Nephron (organoid): ENCODE measurements around the gene NDRG2.
A peak's percentile ranks its signal among the peaks of the same experiment; 100 is the strongest.
"Not testable (repeated sequence)": the region's sequence is repeated elsewhere in the genome, so short reads cannot be mapped to it uniquely, and the experiment has no call there.

Experiments
- H3K27ac Mint-ChIP-seq, 3 experiments: 2 replicates each; pipeline ENCODE4 v1.8.0; 2020; ENCODE audit warnings: mixed read lengths in 3 of 3, mild to moderate bottlenecking in 2 of 3, moderate library complexity in 1 of 3
- H3K27me3 Mint-ChIP-seq: 2 replicates; pipeline ENCODE4 v1.8.0; 2021; ENCODE audit warnings: low read depth, mild to moderate bottlenecking, moderate library complexity, mixed read lengths
- H3K36me3 Mint-ChIP-seq: 2 replicates; pipeline ENCODE4 v1.8.0; 2020; ENCODE audit warnings: low read depth, mixed read lengths
- H3K4me1 Mint-ChIP-seq: 2 replicates; pipeline ENCODE4 v1.8.0; 2020; ENCODE audit warnings: mixed read lengths
- H3K4me3 Mint-ChIP-seq, 3 experiments: 2 replicates each; pipeline ENCODE4 v1.8.0; 2020; ENCODE audit warnings: mild to moderate bottlenecking in 3 of 3, mixed read lengths in 3 of 3, moderate library complexity in 2 of 3
- H3K9me3 Mint-ChIP-seq: 2 replicates; pipeline ENCODE4 v1.8.0; 2020; ENCODE audit warnings: mixed read lengths
- CTCF ChIP-seq, 3 experiments: fragments of 200-600 bp; sonication (generic); IDR thresholded peaks; one replicate each; pipeline ENCODE4 v1.5.0; 2021; ENCODE audit warnings: antibody characterized with exemption in 3 of 3; ENCODE audit not compliant: unreplicated experiment in 3 of 3

NDRG2 gene

GRCh38 chr14:21016413-21017190 is 8.3 kb downstream of the NDRG2 start:
- Mint-ChIP-seq H3K4me1 (peaks cover 14% of the 10 kb centered on the region), H3K27me3 (peaks cover 3% of the 10 kb centered on the region), H3K36me3 (peaks cover 39% of the 10 kb centered on the region), H3K27ac (no peak overlapping the region), H3K9me3 (no peaks in the 10 kb centered on the region), H3K4me3 (no peak overlapping the region)
- no peak for TF ChIP-seq CTCF (IDR thresholded peaks at IDR 0.05; ENCODE audit: unreplicated experiment in 3 of 3)

- H3K36me3 Mint-ChIP-seq, result peaks cover 26% of the 10 kb centered on the region
- no peak for TF ChIP-seq CTCF (IDR thresholded peaks at IDR 0.05; ENCODE audit: unreplicated experiment in 3 of 3)
- peaks cover 14% of the 10 kb centered on the region for H3K4me1 Mint-ChIP-seq
- H3K9me3 Mint-ChIP-seq, result no peaks in the 10 kb centered on the region
- peak overlapping the region in 1 of 3 experiments; percentile 23 for H3K27ac Mint-ChIP-seq
- H3K4me3 Mint-ChIP-seq, result no peak overlapping the region
- peaks cover 3% of the 10 kb centered on the region for H3K27me3 Mint-ChIP-seq
These were observed 9.5 kb downstream of the NDRG2 start for GRCh38 chr14:21015312-21015711.

- H3K4me3 Mint-ChIP-seq, result no peak overlapping the region
- peaks cover 26% of the 10 kb centered on the region for H3K36me3 Mint-ChIP-seq
- H3K9me3 Mint-ChIP-seq, result no peaks in the 10 kb centered on the region
- H3K27me3 Mint-ChIP-seq, result peaks cover 3% of the 10 kb centered on the region
- peak overlapping the region; percentile 2 to 56 (median 6) for H3K27ac Mint-ChIP-seq
- peaks cover 14% of the 10 kb centered on the region for H3K4me1 Mint-ChIP-seq
- peak; percentile 88 to 92 (median 89) for TF ChIP-seq CTCF (IDR thresholded peaks at IDR 0.05; ENCODE audit: unreplicated experiment in 3 of 3)
These were observed 10.1 kb downstream of the NDRG2 start for GRCh38 chr14:21014761-21015190.

GRCh38 chr14:21011136-21011535 is 13.7 kb downstream of the NDRG2 start:
- no peak for TF ChIP-seq CTCF (IDR thresholded peaks at IDR 0.05; ENCODE audit: unreplicated experiment in 3 of 3)
- H3K27me3 Mint-ChIP-seq, result no peaks in the 10 kb centered on the region
- peak overlapping the region; percentile 2 to 79 (median 62) for H3K27ac Mint-ChIP-seq
- H3K36me3 Mint-ChIP-seq, result no peaks in the 10 kb centered on the region
- no peaks in the 10 kb centered on the region for H3K9me3 Mint-ChIP-seq
- peaks cover 22% of the 10 kb centered on the region for H3K4me1 Mint-ChIP-seq
- no peak overlapping the region for H3K4me3 Mint-ChIP-seq

DNA sequence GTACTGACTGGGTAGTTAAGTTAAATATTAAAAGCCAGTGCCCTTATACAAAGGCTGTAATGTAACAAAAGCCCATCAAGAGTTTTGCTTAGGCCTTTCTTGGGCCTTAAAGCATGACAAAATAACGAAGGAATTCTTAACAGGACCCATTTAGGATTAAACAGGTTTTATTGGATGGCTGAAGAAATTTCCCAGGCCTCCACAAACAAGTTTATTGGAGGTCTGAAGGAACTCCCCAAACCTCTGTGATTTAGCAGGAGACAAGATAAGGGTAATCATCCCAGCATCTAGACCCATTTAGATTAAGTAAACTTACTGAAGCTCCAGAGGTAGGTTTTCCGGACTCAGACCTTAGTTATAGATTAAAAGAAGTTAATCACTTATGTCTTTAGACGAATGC is 15.1 kb downstream of the NDRG2 start:
- H3K4me1 Mint-ChIP-seq, result peaks cover 13% of the 10 kb centered on the region
- peak overlapping the region; percentile 97 for H3K27ac Mint-ChIP-seq
- not testable (repeated sequence) for H3K4me3 Mint-ChIP-seq, H3K27me3 Mint-ChIP-seq, H3K36me3 Mint-ChIP-seq, H3K9me3 Mint-ChIP-seq

- no peaks in the 10 kb centered on the region for H3K9me3 Mint-ChIP-seq
- H3K27me3 Mint-ChIP-seq, result no peaks in the 10 kb centered on the region
- TF ChIP-seq CTCF (IDR thresholded peaks at IDR 0.05; ENCODE audit: unreplicated experiment in 3 of 3), result no peak
- no peaks in the 10 kb centered on the region for H3K36me3 Mint-ChIP-seq
- no peak overlapping the region for H3K4me3 Mint-ChIP-seq
- H3K27ac Mint-ChIP-seq, result peak overlapping the region; percentile 44 to 74 (median 54)
- peaks cover 15% of the 10 kb centered on the region for H3K4me1 Mint-ChIP-seq
These were observed 21.0 kb downstream of the NDRG2 start for GRCh38 chr14:21003788-21004346.
